Fibroblast of villous mesenchyme (primary cell): ENCODE results near the gene MLH1. TPM values are rescaled to one million over a fixed set of nuclear protein-coding genes. Genes with fewer than 3 reads are reported as not detected.

ENCODE experiments used
- DNase-seq: peaks from one replicate; pipeline ENCODE4 v3.0.0-alpha.2; 2010; ENCODE audit warnings: low read depth
- H3K4me3 ChIP-seq: 2 replicates; pipeline ENCODE4 v1.5.1; 2011; ENCODE audit warnings: low read depth, mild to moderate bottlenecking, low read length
- total RNA-seq: library from RNA; depleted of rRNA; stranded (reverse); fragments of >200 nt; gene quantifications from 2 replicates; pipeline ENCODE4 v1.2.3, GENCODE V29; 2012
- TF ChIP-seq, protein P1 (sequence below): IDR thresholded peaks from 2 replicates; pipeline ENCODE4 v1.5.1; 2012; ENCODE audit warnings: low read depth, mild to moderate bottlenecking, low read length; ENCODE audit not compliant: insufficient read depth

The MLH1 gene
- total RNA-seq, 1 donor = 63.5 TPM

GRCh38 chr3:37029516-37030163 lies 36.3 kb downstream of the MLH1 start:
- DNase-seq = no peak
- TF ChIP-seq, protein P1, sequence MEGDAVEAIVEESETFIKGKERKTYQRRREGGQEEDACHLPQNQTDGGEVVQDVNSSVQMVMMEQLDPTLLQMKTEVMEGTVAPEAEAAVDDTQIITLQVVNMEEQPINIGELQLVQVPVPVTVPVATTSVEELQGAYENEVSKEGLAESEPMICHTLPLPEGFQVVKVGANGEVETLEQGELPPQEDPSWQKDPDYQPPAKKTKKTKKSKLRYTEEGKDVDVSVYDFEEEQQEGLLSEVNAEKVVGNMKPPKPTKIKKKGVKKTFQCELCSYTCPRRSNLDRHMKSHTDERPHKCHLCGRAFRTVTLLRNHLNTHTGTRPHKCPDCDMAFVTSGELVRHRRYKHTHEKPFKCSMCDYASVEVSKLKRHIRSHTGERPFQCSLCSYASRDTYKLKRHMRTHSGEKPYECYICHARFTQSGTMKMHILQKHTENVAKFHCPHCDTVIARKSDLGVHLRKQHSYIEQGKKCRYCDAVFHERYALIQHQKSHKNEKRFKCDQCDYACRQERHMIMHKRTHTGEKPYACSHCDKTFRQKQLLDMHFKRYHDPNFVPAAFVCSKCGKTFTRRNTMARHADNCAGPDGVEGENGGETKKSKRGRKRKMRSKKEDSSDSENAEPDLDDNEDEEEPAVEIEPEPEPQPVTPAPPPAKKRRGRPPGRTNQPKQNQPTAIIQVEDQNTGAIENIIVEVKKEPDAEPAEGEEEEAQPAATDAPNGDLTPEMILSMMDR = no peak

DNA sequence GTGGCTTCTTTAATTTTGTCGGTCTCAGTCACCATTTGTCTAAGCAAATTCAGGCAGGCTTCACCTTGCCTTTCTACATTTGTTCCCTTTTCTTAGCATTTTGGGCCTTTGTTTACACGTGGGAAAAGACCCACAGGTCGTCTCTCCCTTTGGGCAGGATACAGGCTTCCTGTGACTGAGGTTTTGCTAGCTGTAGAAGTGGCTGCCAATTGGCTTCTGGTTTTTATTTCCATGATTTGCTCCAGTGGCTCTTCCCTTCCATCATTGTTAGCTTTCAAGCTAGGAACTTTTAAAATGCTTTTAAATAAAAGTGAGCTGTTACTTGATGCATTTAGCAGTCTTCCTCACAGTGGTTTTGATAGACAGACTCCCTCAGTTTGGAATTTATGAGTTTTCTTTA lies 37.3 kb downstream of the MLH1 start:
- TF ChIP-seq, protein P1 = no peak
- no peak overlapping the region for H3K4me3 ChIP-seq
- no peak for DNase-seq

More at GRCh38 chr3:37029516-37030163, 36.3 kb downstream of the MLH1 start:
- H3K4me3 ChIP-seq = no peak overlapping the region

GRCh38 chr3:37031096-37031682 lies 37.9 kb downstream of the MLH1 start:
- TF ChIP-seq, protein P1 = no peak
- H3K4me3 ChIP-seq = no peak overlapping the region
- no peak for DNase-seq

GRCh38 chr3:37032961-37033360 lies 39.6 kb downstream of the MLH1 start:
- no peak for DNase-seq
- no peak overlapping the region for H3K4me3 ChIP-seq
- TF ChIP-seq, protein P1 = no peak

DNA sequence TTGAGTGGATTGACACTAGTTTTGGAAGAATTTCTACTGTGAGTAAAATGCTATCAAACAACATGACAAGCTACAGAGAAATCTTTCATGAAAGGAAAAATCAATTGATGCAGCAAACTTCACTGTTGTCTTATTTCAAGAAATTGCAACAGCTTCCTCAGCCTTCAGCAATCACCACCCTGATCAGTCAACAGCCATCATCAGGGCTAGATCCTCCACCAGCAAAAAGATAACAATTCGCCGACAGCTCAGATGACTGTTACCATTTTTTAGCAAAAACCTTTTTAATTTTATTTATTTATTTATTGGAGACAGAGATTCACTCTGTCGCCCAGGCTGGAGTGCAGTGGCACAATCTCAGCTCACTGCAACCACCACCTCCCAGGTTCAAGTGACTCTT lies 44.0 kb downstream of the MLH1 start:
- H3K4me3 ChIP-seq = no peak overlapping the region
- no peak for DNase-seq
- TF ChIP-seq, protein P1 = no peak

GRCh38 chr3:37039161-37039846 lies 46.0 kb downstream of the MLH1 start:
- DNase-seq = no peak

More at GRCh38 chr3:37039161-37039846, 46.0 kb downstream of the MLH1 start:
- TF ChIP-seq, protein P1 = no peak
- no peak overlapping the region for H3K4me3 ChIP-seq
